HepG2 (cell line): Measurements from ENCODE around the gene KIF22.

Experiments
- ELF4 ChIP-seq: sonication (generic); formaldehyde crosslinking; IDR thresholded peaks from 2 replicates; pipeline ENCODE4 v1.5.0; 2020; ENCODE audit warnings: missing genetic modification reagents, mild to moderate bottlenecking, moderate library complexity, borderline replicate concordance
- TF ChIP-seq, protein P1 (sequence below): sonication (generic); formaldehyde crosslinking; IDR thresholded peaks from 2 replicates; pipeline ENCODE4 v1.5.0; 2020; ENCODE audit warnings: mild to moderate bottlenecking, missing genetic modification reagents, moderate library complexity

DNA sequence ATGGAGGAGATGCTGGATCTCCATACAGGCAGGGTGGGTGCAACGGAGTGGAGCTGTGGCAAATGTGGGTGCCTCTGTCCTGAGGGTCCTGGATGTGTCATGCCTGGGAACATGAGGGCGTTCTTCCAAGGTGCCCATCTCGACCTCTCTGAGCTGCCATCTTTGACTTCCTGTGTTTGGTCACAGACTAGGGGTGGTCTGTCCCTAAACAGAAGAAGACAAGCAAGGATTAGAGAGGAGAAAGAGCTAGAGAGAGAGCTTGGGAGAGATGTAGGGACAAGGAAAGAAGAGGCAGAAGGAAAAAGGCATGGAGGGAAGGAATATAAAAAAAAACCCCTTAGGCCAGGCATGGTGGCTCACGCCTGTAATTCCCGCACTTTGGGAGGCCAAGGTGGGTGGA is 15.8 kb upstream of the KIF22 start:
- TF ChIP-seq, protein P1, sequence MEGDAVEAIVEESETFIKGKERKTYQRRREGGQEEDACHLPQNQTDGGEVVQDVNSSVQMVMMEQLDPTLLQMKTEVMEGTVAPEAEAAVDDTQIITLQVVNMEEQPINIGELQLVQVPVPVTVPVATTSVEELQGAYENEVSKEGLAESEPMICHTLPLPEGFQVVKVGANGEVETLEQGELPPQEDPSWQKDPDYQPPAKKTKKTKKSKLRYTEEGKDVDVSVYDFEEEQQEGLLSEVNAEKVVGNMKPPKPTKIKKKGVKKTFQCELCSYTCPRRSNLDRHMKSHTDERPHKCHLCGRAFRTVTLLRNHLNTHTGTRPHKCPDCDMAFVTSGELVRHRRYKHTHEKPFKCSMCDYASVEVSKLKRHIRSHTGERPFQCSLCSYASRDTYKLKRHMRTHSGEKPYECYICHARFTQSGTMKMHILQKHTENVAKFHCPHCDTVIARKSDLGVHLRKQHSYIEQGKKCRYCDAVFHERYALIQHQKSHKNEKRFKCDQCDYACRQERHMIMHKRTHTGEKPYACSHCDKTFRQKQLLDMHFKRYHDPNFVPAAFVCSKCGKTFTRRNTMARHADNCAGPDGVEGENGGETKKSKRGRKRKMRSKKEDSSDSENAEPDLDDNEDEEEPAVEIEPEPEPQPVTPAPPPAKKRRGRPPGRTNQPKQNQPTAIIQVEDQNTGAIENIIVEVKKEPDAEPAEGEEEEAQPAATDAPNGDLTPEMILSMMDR (CRISPR knock-in tag): no peak
- no peak for TF ChIP-seq ELF4 (CRISPR knock-in tag)
